Measurements from ENCODE around the gene SLC22A13. TPM values are rescaled to one million over a fixed set of nuclear protein-coding genes. Genes with fewer than 3 reads are reported as not detected.
A peak's percentile ranks its signal among the peaks of the same experiment; 100 is the strongest.

The SLC22A13 gene
- total and polyA plus RNA-seq, 2 of the 4 experiments (the other 2 are of a cell fraction), result under 0.01 to 0.22 TPM

- ATAC-seq (ENCODE audit: low read depth), result peak; percentile 72
- CTCF ChIA-PET, result interaction anchor here (0.6 kb wide), 1 partner anchor 109 kb away, joined by 3 read pairs; no protein-coding TSS in a partner anchor
- in situ Hi-C loops (cut with MboI; ENCODE audit: low sequenced_read_pairs), result no loop called here
These were observed 5.0 kb downstream of the SLC22A13 start for GRCh38 chr3:38270606-38271005.

More at GRCh38 chr3:38270606-38271005, 5.0 kb downstream of the SLC22A13 start:
- peaks cover 2% of the 10 kb centered on the region for H3K36me3 ChIP-seq (ENCODE audit: control insufficient read depth, insufficient read depth, low read length)
- no peak overlapping the region for H3K56ac ChIP-seq (ENCODE audit: extremely low read depth, insufficient read depth, low read length)
- peaks cover 13% of the 10 kb centered on the region; the same call in 1 of the 2 replicates for H3K9me1 ChIP-seq (ENCODE audit: insufficient read depth, low read length)
- no TSS peak for BruUV-seq (replicated peaks)
- DNase-seq, result no peak
- TF ChIP-seq ELK1 (IDR thresholded peaks at IDR 0.05; ENCODE audit: borderline replicate concordance, low read depth, low read length) (no peak), NFE2L2 (IDR thresholded peaks at IDR 0.05; ENCODE audit: low read depth, low read length) (no peak), SMC3 (IDR thresholded peaks at IDR 0.05; ENCODE audit: low read depth, low read length) (no peak), MAFK (IDR thresholded peaks at IDR 0.05; ENCODE audit: low read depth, low read length) (no peak), RAD21 (IDR thresholded peaks at IDR 0.05; ENCODE audit: low read length) (no peak), BHLHE40 (IDR thresholded peaks at IDR 0.05; ENCODE audit: low read depth, low read length) (no peak), MAZ (IDR thresholded peaks at IDR 0.05; ENCODE audit: borderline replicate concordance, low read depth, low read length) (no peak), CTCF (conservative IDR thresholded peaks at IDR 0.05; ENCODE audit: low read depth, low read length) (no peak), CEBPB (IDR thresholded peaks at IDR 0.05; ENCODE audit: low read depth, low read length) (no peak), FOS (IDR thresholded peaks at IDR 0.05; ENCODE audit: low read depth, low read length) (no peak)
- H2AK9ac ChIP-seq (replicated peaks; ENCODE audit: low read depth, low read length, poor library complexity), result no peak overlapping the region
- H4K5ac ChIP-seq (ENCODE audit: low read depth, low read length), result no peak overlapping the region
- H3K9ac ChIP-seq (ENCODE audit: low read depth, low read length), result no peak overlapping the region
- no peaks in the 10 kb centered on the region; the same call in 1 of the 2 replicates for H3K4me1 ChIP-seq (ENCODE audit: control insufficient read depth, insufficient read depth, low read length)
- H4K8ac ChIP-seq (ENCODE audit: low read depth in 2 of 2, low read length in 2 of 2), result no peak overlapping the region
- no peak overlapping the region for H2AK5ac ChIP-seq (ENCODE audit: low read depth, low read length)
- H4K20me1 ChIP-seq (ENCODE audit: insufficient read depth, low read length), result no peaks in the 10 kb centered on the region
- no peaks in the 10 kb centered on the region for H3K9me3 ChIP-seq (ENCODE audit: control insufficient read depth, insufficient read depth, low read length)
- dilution Hi-C loops (cut with HindIII; ENCODE audit: low sequenced_read_pairs, unreplicated experiment), result no loop called here
- no peak overlapping the region for H2BK5ac ChIP-seq (ENCODE audit: low read depth, low read length, poor library complexity, severe bottlenecking)
- no peak overlapping the region for H3K27ac ChIP-seq (ENCODE audit: insufficient read depth, low read length)
- POLR2A ChIA-PET (ENCODE audit: unreplicated experiment), result no interaction called here
- no peaks in the 10 kb centered on the region for H3K27me3 ChIP-seq (ENCODE audit: control insufficient read depth, insufficient read depth, low read length)
- H3K4me3 ChIP-seq (ENCODE audit: insufficient read depth, low read depth, low read length), result no peak overlapping the region
- no peak overlapping the region for H3K23ac ChIP-seq (ENCODE audit: low read depth, low read length)
- intact Hi-C loops (cut with micrococcal nuclease), result no loop called here
- no peak overlapping the region for H2AFZ ChIP-seq (replicated peaks; ENCODE audit: low read length, poor library complexity)
- no CpG with 5 or more reads among the region's 3 CpGs for WGBS, 2 experiments (ENCODE audit: extremely low coverage in 2 of 2, insufficient read length in 1 of 2)
- no peak overlapping the region for H3K4ac ChIP-seq (ENCODE audit: low read depth, low read length)
- no peak overlapping the region for H2BK20ac ChIP-seq (ENCODE audit: low read depth, low read length)
- H3K4me2 ChIP-seq (ENCODE audit: low read depth, low read length), result no peak overlapping the region
- H3K14ac ChIP-seq (replicated peaks; ENCODE audit: low read depth, low read length), result no peak overlapping the region
- no peak overlapping the region for H4K91ac ChIP-seq (ENCODE audit: insufficient read depth, low read depth, low read length)
- H3K18ac ChIP-seq (ENCODE audit: low read depth, low read length), result no peak overlapping the region
- no peaks in the 10 kb centered on the region for H3K79me1 ChIP-seq (ENCODE audit: low read depth in 1 of 2, low read length in 2 of 2)
- no peak overlapping the region for H2BK15ac ChIP-seq (ENCODE audit: low read depth, low read length)
- H2BK120ac ChIP-seq (ENCODE audit: low read depth, low read length), result no peak overlapping the region

Data from IMR-90 (cell line).